ENCODE measurements around the gene PILRB.
"Not testable (repeated sequence)": the region's sequence is repeated elsewhere in the genome, so short reads cannot be mapped to it uniquely, and the experiment has no call there.

PILRB gene

GRCh38 chr7:100358027-100358856, at the start of gene PILRB:
TSS of gene PILRB (plus strand) at chr7:100358117. CDS start at chr7:100358303, 186 bp downstream.
- no peak for DNase-seq (ENCODE audit: low spot score)
- TF ChIP-seq CTCF (IDR thresholded peaks at IDR 0.05; ENCODE audit: extremely low read depth, missing control alignments) = peak; percentile 24

GRCh38 chr7:100318329-100318728, 39.6 kb upstream of the PILRB start:
- DNase-seq (ENCODE audit: low spot score) = not testable (repeated sequence)

DNA sequence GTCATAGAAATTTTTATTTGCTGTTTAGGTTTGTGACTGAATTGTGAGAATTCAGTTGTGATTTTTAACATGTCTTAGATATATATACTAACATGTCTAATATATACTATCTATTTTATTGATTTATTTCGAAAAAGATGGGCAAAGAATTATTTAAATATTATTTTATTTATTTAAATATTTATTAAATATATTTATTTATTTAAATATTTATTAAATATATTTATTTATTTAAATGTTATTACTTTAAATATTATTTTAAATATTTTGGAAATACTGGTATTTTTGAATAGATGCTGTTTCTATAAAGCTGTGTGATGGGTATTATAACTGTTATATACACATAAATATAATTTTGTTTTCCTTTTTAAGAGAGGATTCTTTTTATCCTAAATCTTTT, 36.3 kb upstream of the PILRB start:
- not testable (repeated sequence) for DNase-seq (ENCODE audit: low spot score)

GRCh38 chr7:100324194-100324593, 33.7 kb upstream of the PILRB start:
- DNase-seq (ENCODE audit: low spot score) = not testable (repeated sequence)

GRCh38 chr7:100325671-100326070, 32.2 kb upstream of the PILRB start:
- not testable (repeated sequence) for DNase-seq (ENCODE audit: low spot score)

GRCh38 chr7:100326914-100327313, 31.0 kb upstream of the PILRB start:
- DNase-seq (ENCODE audit: low spot score) = not testable (repeated sequence)

DNA sequence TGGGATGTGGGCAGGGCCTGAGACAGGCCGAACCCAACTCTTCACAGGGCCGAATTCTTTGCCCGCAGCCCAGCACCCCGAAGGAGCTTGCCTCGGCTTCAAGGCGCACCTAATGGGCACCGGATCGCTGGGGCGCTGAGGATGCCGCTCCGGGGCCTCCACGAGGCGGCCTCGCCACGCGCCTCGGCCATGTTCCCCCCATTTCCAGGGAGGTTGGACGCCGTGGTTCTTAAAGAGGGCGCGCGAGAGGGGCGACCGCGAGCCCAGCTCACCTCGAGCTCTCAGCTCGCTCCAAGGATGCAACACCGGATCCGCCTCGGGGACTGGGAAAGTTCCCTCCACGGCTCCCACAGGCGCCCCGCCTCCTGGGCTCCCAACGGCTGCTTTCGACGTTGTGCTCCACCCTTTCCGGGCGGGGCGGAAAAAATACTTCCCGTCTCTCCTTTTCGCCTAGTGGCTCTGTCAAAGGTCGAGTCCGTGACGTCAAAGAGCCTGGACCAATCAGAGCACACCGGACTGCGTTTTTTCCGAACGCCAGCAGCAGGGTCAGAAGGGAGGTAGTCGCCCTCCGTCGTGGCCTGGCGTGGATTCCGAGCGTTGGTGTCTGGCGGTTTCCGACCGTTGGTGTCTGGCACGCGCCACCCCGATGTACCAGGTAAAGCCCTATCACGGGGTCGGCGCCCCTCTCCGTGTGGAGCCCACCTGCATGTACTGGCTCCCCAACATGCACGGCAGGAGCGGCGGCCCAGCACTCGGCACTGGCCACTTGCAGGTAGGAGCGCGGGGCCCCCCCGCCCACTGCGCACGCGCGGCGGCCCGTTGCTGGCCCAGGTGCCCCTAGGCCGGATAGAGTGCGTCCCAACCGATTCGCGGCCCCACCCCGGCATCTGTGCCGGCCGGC, 22.1 kb upstream of the PILRB start:
- DNase-seq (ENCODE audit: low spot score) = peak; percentile 88

GRCh38 chr7:100338083-100338696, 19.7 kb upstream of the PILRB start:
- DNase-seq (ENCODE audit: low spot score) = not testable (repeated sequence)

DNA sequence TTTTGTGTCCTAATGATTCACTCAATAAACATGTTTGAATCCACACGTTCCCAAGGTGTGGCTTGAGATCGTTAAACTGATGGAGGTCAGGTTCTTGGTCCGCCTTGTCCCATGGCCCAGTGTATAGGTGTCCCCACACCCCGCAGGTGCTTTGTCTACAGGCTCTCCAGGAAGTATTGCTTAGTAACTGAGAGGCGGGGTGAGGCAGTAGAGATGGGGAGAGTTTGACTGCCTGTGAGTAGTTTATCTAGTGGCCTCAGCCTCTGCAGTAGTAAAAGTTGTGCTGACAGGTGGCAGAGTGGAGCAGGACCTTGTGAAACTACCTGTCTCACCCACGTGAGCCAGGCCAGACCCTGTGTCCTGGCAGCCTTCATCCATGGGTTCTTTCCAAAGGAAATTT, 16.6 kb upstream of the PILRB start:
- not testable (repeated sequence) for DNase-seq (ENCODE audit: low spot score)

GRCh38 chr7:100342765-100343164, 15.2 kb upstream of the PILRB start:
- TF ChIP-seq CTCF (IDR thresholded peaks at IDR 0.05; ENCODE audit: extremely low read depth, missing control alignments) = no peak

DNA sequence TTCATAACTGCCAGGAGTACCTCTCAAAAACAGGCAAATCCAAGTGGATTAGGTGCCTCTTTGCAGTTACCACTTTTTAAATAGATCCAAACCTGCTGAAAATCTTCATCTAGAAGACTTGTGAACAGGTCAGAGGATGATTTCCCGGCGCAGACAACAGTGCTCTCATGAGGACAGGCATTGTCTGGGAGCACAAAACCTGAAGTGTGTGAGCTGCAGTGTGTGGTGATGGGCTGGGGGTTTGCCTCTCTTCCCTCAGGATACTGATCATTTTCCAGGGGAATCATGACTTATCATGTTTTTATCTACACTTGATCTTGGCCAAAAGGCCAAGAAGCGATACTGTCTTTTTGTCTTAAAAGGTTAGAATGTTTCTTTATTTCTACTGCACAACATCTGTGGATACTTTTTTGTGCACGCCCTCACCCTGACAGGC, 13.8 kb upstream of the PILRB start:
- not testable (repeated sequence) for DNase-seq (ENCODE audit: low spot score)

More at GRCh38 chr7:100342765-100343164, 15.2 kb upstream of the PILRB start:
- no peak for DNase-seq (ENCODE audit: low spot score)

- TF ChIP-seq CTCF (IDR thresholded peaks at IDR 0.05; ENCODE audit: extremely low read depth, missing control alignments) = peak; percentile 61
- not testable (repeated sequence) for DNase-seq (ENCODE audit: low spot score)
Measured at GRCh38 chr7:100344560-100345287, 13.2 kb upstream of the PILRB start.
